HG02970 (cell line): ENCODE data around the gene P2RY14.
A peak's percentile ranks its signal among the peaks of the same experiment; 100 is the strongest.

ENCODE experiments used
- ATAC-seq: cut with Tn5 transposase; IDR thresholded peaks from one replicate; pipeline ENCODE4 v1.9.1; 2021; ENCODE audit warnings: mild to moderate bottlenecking, moderate library complexity, moderate number of reproducible peaks; ENCODE audit not compliant: unreplicated experiment, low FRiP score

P2RY14 gene

GRCh38 chr3:151303751-151304150 is 25.4 kb upstream of the P2RY14 start:
- ATAC-seq: no peak

GRCh38 chr3:151301787-151302186 is 23.4 kb upstream of the P2RY14 start:
- ATAC-seq: no peak

GRCh38 chr3:151300539-151300938 is 22.2 kb upstream of the P2RY14 start:
- ATAC-seq: no peak

GRCh38 chr3:151299006-151299405 is 20.7 kb upstream of the P2RY14 start:
- ATAC-seq: no peak

GRCh38 chr3:151297429-151297828 is 19.1 kb upstream of the P2RY14 start:
- ATAC-seq: no peak

- ATAC-seq: no peak
Measured at GRCh38 chr3:151296226-151296625, 17.9 kb upstream of the P2RY14 start.

- ATAC-seq: no peak
Measured at GRCh38 chr3:151293127-151293526, 14.8 kb upstream of the P2RY14 start.

- ATAC-seq: no peak
Measured at GRCh38 chr3:151290673-151291072, 12.3 kb upstream of the P2RY14 start.

GRCh38 chr3:151289445-151289844 is 11.1 kb upstream of the P2RY14 start:
- ATAC-seq: no peak

- ATAC-seq: no peak
Measured at GRCh38 chr3:151285940-151286339, 7.6 kb upstream of the P2RY14 start.

GRCh38 chr3:151283907-151284461 is 5.6 kb upstream of the P2RY14 start:
- no peak for ATAC-seq

GRCh38 chr3:151283387-151283786 is 5.0 kb upstream of the P2RY14 start:
- no peak for ATAC-seq

GRCh38 chr3:151282921-151283320 is 4.6 kb upstream of the P2RY14 start:
- no peak for ATAC-seq

- no peak for ATAC-seq
Measured at GRCh38 chr3:151281671-151282324, 3.5 kb upstream of the P2RY14 start.

- no peak for ATAC-seq
Measured at GRCh38 chr3:151276687-151277042, 1.7 kb downstream of the P2RY14 start.

- no peak for ATAC-seq
Measured at GRCh38 chr3:151276038-151276686, 2.2 kb downstream of the P2RY14 start.

GRCh38 chr3:151275091-151275490 is 3.3 kb downstream of the P2RY14 start:
- ATAC-seq: no peak

GRCh38 chr3:151269631-151270030 is 8.7 kb downstream of the P2RY14 start:
- no peak for ATAC-seq

- ATAC-seq: no peak
Measured at GRCh38 chr3:151268267-151269235, 9.8 kb downstream of the P2RY14 start.

- no peak for ATAC-seq
Measured at GRCh38 chr3:151267066-151267465, 11.3 kb downstream of the P2RY14 start.

- peak; percentile 95 for ATAC-seq
Measured at GRCh38 chr3:151265866-151266265, 12.5 kb downstream of the P2RY14 start.
